Fibroblast of skin of right biceps (primary cell): ENCODE data around the gene FCHSD2.

Experiments
- DNase-seq: peaks from one replicate; pipeline ENCODE4 v3.0.0-alpha.2; 2013

The FCHSD2 gene

DNA sequence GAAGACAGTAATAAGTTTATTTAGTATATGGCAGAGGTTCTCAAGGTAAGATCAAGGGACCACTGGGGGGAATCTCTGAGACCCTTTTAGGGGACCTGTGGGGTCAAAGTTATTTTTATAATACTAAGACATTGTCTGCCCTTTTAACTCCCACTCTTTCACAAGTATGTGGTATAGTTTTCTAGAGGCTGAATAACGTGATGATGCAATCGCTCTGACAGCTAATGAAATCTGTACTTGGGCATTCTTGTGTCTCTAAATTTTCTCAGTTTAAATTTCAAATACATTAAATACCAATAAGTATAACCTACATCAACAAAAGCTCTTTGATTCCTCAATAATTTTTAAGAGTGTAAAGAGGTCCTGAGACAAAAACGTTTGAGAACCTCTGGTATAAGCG lies 180.0 kb downstream of the FCHSD2 start:
- DNase-seq, result peak; percentile 64

DNA sequence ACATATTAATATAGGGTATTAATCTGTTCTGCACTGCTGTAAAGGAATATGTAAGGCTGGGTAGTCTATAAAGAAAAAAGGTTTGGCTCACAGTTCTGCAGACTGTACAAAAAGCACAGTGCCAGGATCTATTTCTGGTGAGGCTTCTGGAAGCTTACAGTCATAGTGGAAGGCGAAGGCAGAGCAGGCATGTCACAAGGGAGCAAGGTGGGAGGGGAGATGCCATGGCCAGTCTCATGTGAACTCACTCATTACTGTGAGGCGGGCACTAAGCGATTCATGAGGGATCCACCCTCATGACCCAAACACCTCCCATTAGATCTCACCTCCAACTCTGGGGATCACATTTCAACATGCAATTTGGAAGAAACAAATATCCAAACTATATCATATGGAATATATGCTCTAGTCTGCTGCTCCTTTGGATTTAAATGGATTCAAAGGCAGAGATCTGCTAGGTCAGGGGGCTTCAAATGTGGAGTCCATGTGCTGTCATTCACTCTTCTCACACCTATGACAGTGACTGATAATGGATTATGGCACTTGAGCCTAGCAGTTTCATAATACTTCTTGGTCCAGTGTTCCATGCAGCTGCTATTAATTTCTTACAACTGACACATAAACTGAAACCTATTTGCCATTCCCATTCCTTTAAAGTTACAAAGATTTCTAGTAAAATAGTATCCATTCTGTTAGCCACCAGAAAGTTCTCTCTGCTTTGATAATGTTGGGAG lies 182.0 kb downstream of the FCHSD2 start:
- no peak for DNase-seq

DNA sequence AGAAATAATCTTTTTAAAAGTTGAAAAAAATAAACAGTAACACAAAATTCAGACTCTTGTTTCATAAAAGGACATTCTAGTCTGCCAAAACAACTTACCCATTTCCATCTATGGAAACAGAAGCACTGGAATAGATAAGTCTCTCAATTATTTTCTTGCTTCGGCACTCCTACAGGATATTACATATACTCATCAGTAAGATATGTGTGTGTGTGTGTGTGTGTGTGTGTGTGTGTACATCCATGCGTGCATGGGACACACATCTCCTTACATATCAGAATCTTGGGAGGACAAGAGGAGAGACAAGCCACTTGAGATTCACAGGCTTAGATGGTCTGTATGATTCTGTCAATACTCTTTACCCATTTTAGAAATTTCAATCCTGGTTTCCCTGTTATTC lies 183.3 kb downstream of the FCHSD2 start:
- peak; percentile 51 for DNase-seq

DNA sequence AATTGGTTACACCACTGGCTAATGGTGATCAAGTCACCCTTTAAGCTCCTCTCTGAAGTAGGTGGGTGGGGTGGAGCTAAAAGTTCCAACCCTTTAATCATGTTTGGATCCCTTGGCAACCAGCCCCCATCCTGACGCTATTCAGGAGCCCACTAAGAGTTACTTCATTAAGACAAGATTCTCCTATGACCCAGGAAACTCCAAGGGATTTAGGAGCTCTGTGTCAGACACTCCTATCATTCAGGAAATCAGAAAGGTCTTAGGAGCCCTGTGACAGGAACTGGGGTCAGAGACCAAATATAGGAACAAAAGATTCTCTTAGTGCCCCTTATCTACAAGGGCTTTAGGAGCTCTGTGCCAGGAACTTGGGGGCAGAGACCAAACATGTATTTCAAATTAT lies 186.7 kb downstream of the FCHSD2 start:
- no peak for DNase-seq

DNA sequence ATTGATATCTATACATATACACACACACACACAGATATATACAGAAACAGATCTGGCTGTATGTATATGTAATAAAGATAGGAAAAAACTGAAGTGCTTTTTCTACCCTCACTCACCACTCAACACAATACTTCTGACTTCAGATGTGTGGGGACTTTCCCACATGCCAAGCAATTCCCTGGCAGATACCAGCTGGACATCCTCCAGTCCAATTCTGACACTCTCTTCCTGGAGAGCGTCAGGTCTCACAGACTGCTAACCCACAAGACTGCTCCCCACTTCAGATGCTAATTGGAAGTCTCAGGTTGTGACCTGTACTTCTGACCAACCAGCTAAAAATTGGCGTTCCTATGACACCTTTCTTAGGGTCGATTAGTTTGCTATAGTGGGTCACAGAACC lies 187.3 kb downstream of the FCHSD2 start:
- DNase-seq, result no peak

DNA sequence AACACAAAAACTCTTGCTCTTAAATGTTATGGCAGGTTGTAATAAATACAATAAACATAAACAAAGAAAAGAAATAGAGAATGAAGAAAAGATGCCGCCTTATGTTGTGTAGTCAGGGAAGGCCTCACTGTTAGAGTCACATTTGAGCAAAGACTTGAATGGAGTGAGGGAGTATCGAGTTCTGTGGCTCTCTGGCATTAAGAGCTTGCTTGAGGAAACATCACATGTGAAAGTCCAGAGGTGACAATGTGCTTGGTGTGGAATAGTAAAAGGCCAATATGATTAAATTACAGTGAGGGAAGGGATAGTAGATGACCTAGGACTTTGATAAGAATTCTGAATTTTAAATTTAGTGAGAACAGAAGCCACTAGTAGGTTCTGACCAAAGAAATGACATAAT lies 188.5 kb downstream of the FCHSD2 start:
- no peak for DNase-seq

DNA sequence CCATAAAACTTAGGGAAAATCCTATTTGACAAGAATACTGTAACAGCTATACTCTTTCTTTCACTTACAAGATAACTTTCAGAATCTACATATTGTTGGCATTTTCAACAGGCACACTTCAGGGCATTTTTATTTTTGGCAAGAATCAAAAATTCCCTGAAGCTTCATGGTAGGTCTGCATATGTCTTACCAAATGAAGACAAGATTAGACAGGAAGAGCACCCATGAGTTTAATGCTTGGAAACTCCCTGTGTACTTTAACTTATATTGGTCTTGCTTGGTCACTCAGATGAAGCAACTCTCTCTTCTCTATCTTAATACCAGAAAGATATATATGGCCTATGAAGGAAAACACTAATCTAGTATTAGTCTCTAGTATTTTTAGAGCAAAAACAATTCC lies 190.2 kb downstream of the FCHSD2 start:
- no peak for DNase-seq

DNA sequence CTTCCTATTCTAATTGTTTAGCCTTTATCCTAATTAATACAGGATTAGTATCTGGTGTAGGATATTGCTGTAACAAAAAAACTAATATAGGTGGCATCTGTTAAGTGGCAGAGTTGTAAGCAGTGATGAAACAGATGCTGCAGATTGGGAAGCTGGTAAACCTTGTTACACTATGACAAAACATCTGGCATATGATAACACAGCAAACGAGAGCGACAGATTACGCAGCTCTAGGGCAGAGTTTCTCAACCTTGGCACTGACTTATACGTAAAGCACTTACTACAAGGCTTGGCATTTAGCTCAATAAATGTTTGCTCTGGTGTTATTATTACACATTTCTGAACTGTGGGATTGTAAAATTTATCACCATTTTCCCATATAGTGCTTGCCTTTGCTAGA lies 190.9 kb downstream of the FCHSD2 start:
- DNase-seq, result no peak

DNA sequence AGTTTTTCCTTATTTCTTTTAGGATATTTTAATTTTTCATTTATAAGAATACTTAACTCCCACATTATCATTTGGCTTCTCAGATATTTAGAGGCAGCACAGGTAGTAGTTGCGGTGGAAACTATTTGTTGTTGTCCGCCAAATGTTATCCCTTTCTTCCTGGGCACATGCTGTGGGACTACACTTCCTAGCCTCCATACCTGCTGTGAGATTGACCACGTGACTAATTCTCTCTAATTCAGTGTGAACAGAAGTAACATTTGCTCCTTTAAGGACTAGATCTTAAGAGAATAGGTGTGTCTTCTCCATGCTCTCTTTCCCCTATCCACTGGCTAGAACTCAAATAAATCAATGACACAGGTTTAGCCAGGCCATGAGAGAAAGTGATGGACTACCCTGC lies 191.4 kb downstream of the FCHSD2 start:
- DNase-seq, result no peak

DNA sequence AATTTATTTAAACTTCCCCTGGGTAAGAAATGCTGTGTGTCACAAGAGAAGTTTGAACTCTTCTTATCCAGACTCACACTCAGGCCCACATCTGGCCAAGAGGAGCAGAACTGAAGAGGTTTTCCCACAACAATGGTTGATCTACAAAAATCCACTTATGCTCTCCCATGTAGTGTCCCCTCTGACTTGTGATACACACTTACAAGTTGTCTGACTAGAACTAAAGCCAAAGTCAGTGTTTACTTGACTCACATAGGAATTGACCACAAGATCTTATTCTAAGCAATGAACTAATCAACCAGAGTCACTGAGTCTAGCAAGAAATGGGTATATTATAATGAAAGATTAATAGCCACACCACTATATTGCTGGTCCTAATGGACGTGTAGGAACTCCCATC lies 194.9 kb downstream of the FCHSD2 start:
- no peak for DNase-seq

DNA sequence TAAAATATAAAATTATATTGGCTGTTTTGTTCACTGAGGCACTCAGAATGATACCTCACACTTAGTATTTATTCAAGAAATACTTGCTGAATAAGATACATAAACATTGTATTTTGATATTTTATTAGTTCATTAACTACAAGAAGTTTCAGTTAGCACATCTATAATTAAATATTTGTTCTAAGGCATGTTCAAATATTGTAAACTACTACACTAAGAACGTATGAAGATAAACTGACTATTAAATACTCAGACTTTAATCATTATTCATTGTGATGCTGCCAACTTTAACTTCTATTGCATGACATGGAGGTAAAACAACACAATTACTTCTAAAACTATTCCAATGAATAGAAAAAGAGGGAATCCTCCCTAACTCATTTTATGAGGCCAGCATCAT lies 198.5 kb downstream of the FCHSD2 start:
- no peak for DNase-seq

DNA sequence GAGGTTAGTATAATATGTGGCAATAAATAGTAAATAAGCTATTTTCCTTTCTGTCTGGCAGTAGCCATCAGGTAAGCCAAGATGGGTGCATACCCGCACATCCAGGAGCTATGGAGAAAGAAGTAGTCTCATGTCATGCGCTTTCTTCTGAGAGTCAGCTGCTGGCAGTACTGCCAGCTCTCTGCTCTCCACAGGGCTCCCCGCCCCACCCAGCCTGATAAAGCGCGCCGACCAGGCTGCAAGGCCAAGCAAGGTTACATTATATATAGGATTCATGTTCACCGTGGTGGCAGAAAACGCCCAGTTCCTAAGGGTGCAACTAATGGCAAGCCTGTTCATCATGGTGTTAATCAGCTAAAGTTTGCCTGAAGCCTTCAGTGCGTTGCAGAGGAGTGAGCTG lies 201.7 kb downstream of the FCHSD2 start:
- no peak for DNase-seq

DNA sequence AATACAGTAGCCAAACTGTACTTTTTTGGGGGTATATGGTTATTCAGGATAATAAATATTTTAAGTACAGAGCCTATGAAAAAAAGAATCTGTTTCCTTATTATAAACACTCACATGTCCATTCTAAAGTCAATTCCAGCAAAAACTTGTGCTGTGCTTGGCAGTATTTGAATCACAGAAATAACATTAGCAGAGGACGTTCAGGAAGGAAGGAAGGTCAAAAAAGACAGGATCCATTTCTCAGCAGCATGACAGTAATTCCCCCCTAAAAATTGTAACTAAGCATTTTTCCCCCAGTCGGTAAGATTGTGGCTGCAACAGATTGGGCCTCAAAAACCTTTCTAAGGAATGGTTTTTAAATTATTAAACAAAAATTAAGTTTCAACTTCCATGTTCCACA lies 203.1 kb downstream of the FCHSD2 start:
- no peak for DNase-seq

DNA sequence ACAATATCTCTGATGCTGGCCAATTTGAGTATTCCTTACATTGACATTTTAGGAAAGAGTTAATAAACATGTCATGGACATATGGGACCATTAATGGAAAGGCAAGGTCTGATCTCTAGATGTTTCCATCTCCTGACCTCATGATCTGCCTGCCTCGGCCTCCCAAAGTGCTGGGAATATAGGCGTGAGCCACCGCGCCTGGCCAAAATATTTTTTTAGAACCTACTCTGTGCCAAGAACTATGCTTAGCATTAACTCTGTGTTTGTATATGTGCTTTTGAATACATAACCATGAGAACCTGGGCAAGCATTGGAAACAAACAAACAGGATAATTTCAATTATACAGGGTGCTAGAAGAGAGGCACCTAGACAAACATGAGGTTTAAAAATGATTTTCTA lies 204.7 kb downstream of the FCHSD2 start:
- DNase-seq, result no peak

DNA sequence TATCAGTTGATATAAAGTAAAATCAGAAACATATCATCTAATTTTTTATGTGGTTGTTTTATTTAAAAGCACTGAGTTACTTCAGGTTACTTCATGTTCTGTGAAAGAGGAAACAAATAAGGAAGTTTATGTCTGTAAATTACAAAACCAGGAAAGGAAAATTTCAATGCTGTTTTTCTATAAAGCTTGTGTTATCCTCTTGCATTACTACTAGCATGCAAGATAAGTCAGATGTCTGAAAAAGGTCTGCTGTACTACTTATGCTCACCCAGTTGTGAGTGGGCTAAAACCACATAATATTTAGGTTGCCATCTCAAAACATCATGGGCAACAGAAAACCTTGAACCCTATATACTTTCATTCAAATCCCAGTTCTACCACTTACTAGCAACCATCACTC lies 206.4 kb downstream of the FCHSD2 start:
- no peak for DNase-seq

DNA sequence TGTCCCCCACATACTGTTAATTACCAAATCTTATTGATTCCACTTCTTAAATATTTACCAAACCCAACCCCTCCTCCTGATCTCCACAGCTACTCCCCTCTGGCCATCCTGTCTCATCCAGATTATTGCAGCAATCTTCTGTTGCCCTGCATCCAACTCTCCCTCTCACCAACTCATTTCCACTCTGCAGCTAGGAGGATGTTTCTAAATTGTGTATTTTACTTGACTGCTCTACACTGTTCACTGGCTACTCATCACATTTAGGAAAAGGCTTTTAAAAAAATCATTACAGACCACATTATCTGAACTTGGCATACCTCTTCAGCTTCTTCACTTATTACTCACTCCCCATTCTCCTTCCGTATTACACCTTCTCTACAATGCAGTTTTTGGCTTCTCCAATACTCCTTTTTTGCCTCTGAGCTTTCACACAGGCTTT lies 210.0 kb downstream of the FCHSD2 start:
- DNase-seq, result peak; percentile 59

DNA sequence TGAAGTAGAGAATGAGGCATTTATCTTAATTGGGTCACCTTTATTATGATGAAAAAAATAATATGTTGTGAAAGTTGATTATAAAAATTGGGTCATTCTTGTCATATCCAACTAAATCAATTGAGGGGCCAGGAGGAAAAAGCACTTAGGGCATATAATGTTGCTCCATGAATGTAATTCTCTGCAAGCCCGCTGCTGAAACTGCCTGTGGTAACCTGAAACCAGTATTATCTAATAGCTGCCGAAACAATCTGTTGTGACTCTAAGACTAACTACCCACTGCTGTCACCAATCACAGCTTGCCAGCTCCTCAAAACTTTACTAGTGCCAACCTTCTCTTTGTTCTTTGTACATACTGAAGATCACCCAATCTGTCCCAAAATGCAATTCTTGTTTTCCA lies 212.1 kb downstream of the FCHSD2 start:
- peak; percentile 27 for DNase-seq

DNA sequence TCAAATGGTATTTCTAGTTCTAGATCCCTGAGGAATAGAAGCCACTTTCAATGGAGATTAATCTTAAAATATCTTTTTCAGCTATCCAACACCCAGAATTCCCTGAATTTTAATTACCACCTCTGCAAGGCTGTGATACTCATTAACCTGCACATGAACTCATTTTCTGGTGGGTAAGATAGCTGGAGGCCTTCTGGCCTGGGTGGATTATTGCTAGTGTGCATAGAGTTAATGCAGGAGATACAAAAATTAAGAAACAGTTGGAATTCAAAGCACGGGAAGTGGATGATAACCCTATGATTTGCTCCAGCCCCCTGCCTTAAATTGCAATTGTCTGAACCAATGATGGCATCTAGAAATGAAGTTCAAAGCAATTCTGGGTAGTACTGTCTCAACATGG lies 212.9 kb downstream of the FCHSD2 start:
- DNase-seq, result no peak

DNA sequence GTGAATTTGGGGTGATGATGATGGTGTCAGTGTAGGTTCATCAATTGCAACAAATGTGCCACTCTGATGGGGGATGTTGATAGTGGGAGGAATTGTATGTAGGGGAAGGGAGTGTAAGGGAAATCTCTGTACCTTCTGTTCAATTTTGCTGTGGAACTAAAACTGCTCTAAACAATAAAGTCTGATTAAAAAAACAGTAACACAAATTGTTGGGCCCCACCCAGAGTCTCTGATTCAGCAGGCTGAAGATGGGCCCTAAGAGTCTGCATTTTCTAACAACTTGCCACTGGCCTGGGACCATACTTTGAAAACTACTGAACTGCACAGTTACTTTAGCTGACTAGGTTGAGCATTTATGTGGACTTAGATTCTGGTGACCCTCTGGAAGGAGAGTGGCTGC lies 214.7 kb downstream of the FCHSD2 start:
- DNase-seq, result no peak

DNA sequence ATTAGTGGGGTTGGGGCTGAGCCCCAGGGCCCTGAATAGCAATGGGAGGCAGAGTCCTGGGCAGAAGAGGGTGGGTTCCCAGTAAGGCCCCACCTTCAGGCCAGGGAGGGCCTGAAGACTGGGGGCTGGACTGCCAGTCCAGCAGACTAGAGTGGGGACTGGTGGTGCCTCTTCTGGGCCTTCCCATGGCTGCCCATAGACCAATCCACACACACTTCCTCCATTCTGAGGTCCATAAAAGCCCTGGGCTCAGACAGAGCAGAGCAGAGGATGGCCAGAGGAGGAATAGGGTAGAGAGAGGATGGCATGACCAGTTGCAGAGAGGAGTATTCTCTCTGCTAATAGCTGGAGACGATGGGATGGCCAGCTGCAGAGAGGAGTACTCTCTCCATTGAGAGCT lies 216.0 kb downstream of the FCHSD2 start:
- no peak for DNase-seq

DNA sequence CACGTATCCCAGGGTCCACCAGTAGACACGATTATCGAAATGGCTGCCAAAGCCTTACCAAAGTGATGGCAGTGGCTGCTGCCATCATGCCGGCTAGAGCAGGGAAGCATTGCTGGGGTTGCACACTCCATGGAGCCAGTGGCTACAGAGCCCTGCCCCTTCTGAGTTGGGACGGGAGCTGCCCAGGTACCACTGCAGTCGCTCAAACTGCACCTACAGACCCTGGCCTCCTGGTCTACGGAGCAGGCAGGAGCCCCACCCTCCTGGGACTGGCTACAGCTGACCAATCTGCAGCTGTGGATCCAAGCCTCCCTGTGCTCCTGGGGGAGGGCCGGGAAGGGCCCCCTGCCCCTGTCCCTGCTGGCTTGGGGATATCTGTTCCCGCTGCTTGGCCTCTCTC lies 216.5 kb downstream of the FCHSD2 start:
- DNase-seq, result no peak

DNA sequence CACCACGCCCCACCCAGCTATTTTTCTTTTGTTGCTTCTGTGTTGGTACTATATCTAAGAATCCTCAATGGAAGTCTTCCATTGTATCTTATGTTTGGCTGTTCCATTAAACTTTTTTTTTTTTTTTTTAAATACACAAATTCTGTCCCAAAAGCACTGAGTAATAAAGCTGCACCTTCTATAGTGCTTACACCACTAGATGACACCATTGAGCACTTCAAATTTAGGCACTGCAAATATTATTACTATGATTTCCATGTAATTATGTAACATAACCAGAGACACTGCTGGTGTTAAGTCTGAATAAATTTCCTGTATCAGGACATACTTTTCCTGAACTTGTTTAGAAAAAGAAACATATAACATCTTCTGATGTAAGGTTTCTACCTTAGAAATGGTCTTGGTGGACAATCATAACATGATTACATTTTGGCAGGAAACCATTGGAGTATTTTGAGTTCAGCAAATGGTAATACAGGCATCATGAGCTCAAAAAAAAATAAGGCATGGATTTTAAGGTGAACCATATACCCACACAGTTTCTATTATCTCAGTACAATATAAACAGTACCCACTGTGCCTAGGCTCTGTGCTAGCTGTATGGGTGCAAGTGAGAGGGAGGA lies 217.4 kb downstream of the FCHSD2 start:
- peak; percentile 39 for DNase-seq

DNA sequence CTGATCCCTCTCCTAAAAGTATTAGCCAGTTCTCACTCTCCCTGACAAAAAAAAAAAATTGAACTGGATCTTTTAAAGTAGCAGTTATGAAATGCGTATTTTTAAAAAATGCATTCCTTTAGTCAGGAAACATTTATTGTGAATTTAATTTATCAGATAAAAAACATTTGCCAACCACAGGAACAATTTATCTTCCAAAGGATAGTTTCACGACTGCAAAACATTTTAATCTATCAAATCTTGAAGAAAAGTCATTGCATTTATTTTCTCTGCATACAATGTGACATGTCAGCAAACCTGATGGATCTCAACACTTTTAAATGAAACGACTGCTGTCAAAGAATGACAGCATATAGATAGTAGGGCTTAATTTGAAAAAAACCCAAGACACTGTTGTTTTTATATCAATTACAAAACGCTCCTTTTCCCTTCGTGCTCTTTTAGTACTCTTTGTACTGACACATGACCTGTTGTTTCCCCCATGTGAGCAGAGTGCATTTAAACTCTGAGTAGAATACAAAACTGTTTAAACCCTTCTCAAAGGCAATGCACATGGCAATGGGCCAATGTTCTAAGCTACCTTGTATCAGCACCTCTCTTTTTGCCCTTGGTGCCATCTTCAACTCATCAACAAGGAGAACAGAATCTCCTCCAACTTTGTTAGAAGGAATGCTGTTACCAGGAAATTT lies 220.9 kb downstream of the FCHSD2 start:
- no peak for DNase-seq

DNA sequence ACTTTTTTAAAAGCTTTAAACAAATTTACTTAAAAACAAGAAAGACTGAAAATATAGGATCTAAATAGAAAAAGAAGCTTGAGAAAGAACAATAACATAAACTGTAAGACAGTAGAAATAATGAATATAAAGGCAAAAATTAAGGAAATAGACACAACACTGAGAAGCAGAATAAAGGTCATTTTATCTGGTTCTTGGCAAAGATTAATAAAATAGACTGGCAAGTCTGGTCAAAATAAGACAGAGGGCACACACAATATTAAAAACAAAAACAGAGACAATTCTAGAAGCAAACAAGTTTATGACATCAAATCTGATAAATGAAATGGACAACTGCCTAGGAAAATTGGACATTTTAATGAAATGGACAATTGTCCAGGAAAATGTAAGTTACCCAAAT lies 222.1 kb downstream of the FCHSD2 start:
- no peak for DNase-seq
